ENCODE measurements around the gene ATXN1. TPM values are rescaled to one million over a fixed set of nuclear protein-coding genes. Genes with fewer than 3 reads are reported as not detected.

The ATXN1 gene
- total and polyA plus RNA-seq, 2 of the 13 experiments (the other 11 are each of a cell fraction or from before 2014, with no cell fraction given), result 20.7 to 39.5 TPM

DNA sequence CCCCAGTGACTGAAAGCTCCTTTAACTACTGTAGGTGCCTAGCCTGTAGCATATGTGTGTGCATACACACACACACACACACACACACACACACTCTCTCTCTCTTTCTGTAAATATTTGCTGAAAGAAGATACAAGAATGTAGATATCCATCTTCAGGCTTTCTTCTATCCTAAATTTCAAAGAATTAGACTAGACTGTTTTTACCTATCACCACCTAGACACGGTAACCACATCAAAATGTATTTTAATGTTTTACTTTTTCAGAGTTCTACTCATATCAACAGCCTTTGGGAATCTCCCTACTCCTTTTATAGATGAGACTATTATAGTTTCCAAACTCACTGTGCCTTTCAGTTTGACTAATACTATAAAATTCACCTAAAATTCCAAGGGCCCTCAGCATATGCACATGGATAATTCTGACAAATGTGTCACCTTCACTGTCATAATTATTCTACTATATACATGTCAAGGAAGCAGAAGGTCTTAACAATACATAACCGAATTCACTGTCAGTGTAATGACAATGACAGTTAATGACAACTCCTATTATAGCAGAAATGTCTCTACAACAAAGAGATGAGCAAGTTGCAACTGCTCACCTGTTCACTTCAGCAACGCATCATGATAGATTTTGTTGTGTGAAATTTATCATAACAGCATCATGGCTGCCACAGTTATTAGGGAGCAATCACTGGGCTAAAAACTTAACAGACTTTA is 286.3 kb downstream of the ATXN1 start:
- TF ChIP-seq ZNF142 (CRISPR knock-in tag; IDR thresholded peaks at IDR 0.05) (no peak), ETV6 (CRISPR knock-in tag; conservative IDR thresholded peaks at IDR 0.05) (no peak), ZMAT5 (CRISPR knock-in tag; IDR thresholded peaks at IDR 0.05; ENCODE audit: borderline replicate concordance, low read depth) (no peak), POLR2AphosphoS2 (IDR thresholded peaks at IDR 0.05; ENCODE audit: low read depth, low read length) (no peak), TARDBP (CRISPR knock-in tag; IDR thresholded peaks at IDR 0.05) (no peak), ZFP37 (CRISPR knock-in tag; IDR thresholded peaks at IDR 0.05; ENCODE audit: borderline replicate concordance) (no peak)
- TF ChIP-seq, protein P1, sequence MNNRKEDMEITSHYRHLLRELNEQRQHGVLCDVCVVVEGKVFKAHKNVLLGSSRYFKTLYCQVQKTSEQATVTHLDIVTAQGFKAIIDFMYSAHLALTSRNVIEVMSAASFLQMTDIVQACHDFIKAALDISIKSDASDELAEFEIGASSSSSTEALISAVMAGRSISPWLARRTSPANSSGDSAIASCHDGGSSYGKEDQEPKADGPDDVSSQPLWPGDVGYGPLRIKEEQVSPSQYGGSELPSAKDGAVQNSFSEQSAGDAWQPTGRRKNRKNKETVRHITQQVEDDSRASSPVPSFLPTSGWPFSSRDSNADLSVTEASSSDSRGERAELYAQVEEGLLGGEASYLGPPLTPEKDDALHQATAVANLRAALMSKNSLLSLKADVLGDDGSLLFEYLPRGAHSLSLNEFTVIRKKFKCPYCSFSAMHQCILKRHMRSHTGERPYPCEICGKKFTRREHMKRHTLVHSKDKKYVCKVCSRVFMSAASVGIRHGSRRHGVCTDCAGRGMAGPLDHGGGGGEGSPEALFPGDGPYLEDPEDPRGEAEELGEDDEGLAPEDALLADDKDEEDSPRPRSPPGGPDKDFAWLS (CRISPR knock-in tag; IDR thresholded peaks at IDR 0.05; ENCODE audit: borderline replicate concordance), result no peak
- ATAC-seq, result no peak
- no peaks in the 10 kb centered on the region for H3K27me3 ChIP-seq (ENCODE audit: control insufficient read depth in 1 of 2, insufficient read depth in 2 of 2, low read length in 2 of 2)

More for the DNA sequence above, 286.3 kb downstream of the ATXN1 start:
- Histone ChIP-seq H3K4me3 (replicated peaks in 1 of 3; ENCODE audit: insufficient read depth in 1 of 3, low read depth in 2 of 3, low read length in 3 of 3) (no peak overlapping the region), H4K20me1 (ENCODE audit: insufficient read depth, low read length) (peaks cover 3% of the 10 kb centered on the region; the same call in 1 of the 2 replicates), H3K4me2 (ENCODE audit: low read depth, low read length) (no peak overlapping the region), H3K4me1 (ENCODE audit: insufficient read depth, low read length) (peaks cover 16% of the 10 kb centered on the region), H3K36me3 (replicated peaks in 1 of 2; ENCODE audit: control insufficient read depth in 1 of 2, insufficient read depth in 2 of 2, low read length in 2 of 2) (peaks cover 2 to 10% of the 10 kb centered on the region in 2 experiments; a peak in 2 of 5 replicates), H2AFZ (ENCODE audit: low read length) (no peak overlapping the region), H3K9me3 (ENCODE audit: low read length) (no peaks in the 10 kb centered on the region), H3K27ac (ENCODE audit: extremely low read length, insufficient read depth, low read length) (no peak overlapping the region), H3K9ac (ENCODE audit: insufficient read depth, low read depth, low read length) (no peak overlapping the region), H3K79me2 (ENCODE audit: insufficient read depth, low read length) (peaks cover 2% of the 10 kb centered on the region)
- CTCF ChIA-PET (ENCODE audit: low intra/inter-chr PET ratio, low total read pairs), result no interaction called here
- POLR2A ChIA-PET, result no interaction called here
- in situ Hi-C loops (cut with HindIII; ENCODE audit: extremely low pct_ligation_motif_present, low pct_unique_long_range_greater_than_20kb) (no loop called here), intact Hi-C loops (cut with micrococcal nuclease; ENCODE audit: unreplicated experiment) (no loop called here)
- WGBS (ENCODE audit: low lambda C conversion rate), result 93% methylated on average over 3 of the region's 3 CpGs
- FAIRE-seq, result no peak
- no TSS peak for BruUV-seq (replicated peaks)
- DNase-seq (ENCODE audit: low spot score), result no peak
